ENCODE results near the gene PCSK5. TPM values are rescaled to one million over a fixed set of nuclear protein-coding genes. Genes with fewer than 3 reads are reported as not detected.

PCSK5 gene
- polyA plus RNA-seq, 1 donor = 123 TPM

GRCh38 chr9:75914883-75915452, 24.5 kb downstream of the PCSK5 start:
- WGBS (ENCODE audit: insufficient coverage, low lambda C conversion rate) = no CpG with 5 or more reads among the region's 4 CpGs
- H3K27me3 ChIP-seq (ENCODE audit: control insufficient read depth, insufficient read depth, low read length) = no peaks in the 10 kb centered on the region

GRCh38 chr9:75918154-75918553, 27.7 kb downstream of the PCSK5 start:
- no peak for DNase-seq
- no peak overlapping the region for H3K27ac ChIP-seq (ENCODE audit: low read length)
- no peak overlapping the region for H3K4me3 ChIP-seq (ENCODE audit: low read length)
- no peaks in the 10 kb centered on the region for H3K27me3 ChIP-seq (ENCODE audit: control insufficient read depth, insufficient read depth, low read length)
- WGBS (ENCODE audit: insufficient coverage, low lambda C conversion rate) = 100% methylated on average over 1 of the region's 3 CpGs
- peaks cover 51% of the 10 kb centered on the region for H3K4me1 ChIP-seq (ENCODE audit: control insufficient read depth, insufficient read depth, low read length)
- no peaks in the 10 kb centered on the region for H3K9me3 ChIP-seq (ENCODE audit: control insufficient read depth, low read depth, low read length)
- H3K36me3 ChIP-seq (ENCODE audit: control insufficient read depth, insufficient read depth, low read length) = no peaks in the 10 kb centered on the region

More at GRCh38 chr9:75914883-75915452, 24.5 kb downstream of the PCSK5 start:
- peak overlapping the region; percentile 91 for H3K27ac ChIP-seq (ENCODE audit: low read length)
- peak in 1 of 2 donors; percentile 59 for DNase-seq
- no peak overlapping the region for H3K4me3 ChIP-seq (ENCODE audit: low read length)
- no peaks in the 10 kb centered on the region for H3K36me3 ChIP-seq (ENCODE audit: control insufficient read depth, insufficient read depth, low read length)
- no peaks in the 10 kb centered on the region for H3K9me3 ChIP-seq (ENCODE audit: control insufficient read depth, low read depth, low read length)
- peaks cover 71% of the 10 kb centered on the region for H3K4me1 ChIP-seq (ENCODE audit: control insufficient read depth, insufficient read depth, low read length)

GRCh38 chr9:75918909-75919308, 28.4 kb downstream of the PCSK5 start:
- Histone ChIP-seq H3K4me3 (ENCODE audit: low read length) (no peak overlapping the region), H3K9me3 (ENCODE audit: control insufficient read depth, low read depth, low read length) (no peaks in the 10 kb centered on the region), H3K36me3 (ENCODE audit: control insufficient read depth, insufficient read depth, low read length) (no peaks in the 10 kb centered on the region), H3K27me3 (ENCODE audit: control insufficient read depth, insufficient read depth, low read length) (no peaks in the 10 kb centered on the region), H3K27ac (ENCODE audit: low read length) (no peak overlapping the region), H3K4me1 (ENCODE audit: control insufficient read depth, insufficient read depth, low read length) (peaks cover 44% of the 10 kb centered on the region)
- DNase-seq = no peak
- no CpG with 5 or more reads among the region's 3 CpGs for WGBS (ENCODE audit: insufficient coverage, low lambda C conversion rate)

- DNase-seq = peak in 1 of 2 donors; percentile 68
- WGBS (ENCODE audit: insufficient coverage, low lambda C conversion rate) = 17% methylated on average over 1 of the region's 5 CpGs
- H3K27ac ChIP-seq (ENCODE audit: low read length) = peak overlapping the region; percentile 6
Observed at GRCh38 chr9:75921391-75922127, 31.1 kb downstream of the PCSK5 start.

GRCh38 chr9:75926385-75926784, 35.9 kb downstream of the PCSK5 start:
- no peak for DNase-seq
- 29% methylated on average over 1 of the region's 2 CpGs for WGBS (ENCODE audit: insufficient coverage, low lambda C conversion rate)
- Histone ChIP-seq H3K4me3 (ENCODE audit: low read length) (no peak overlapping the region), H3K27ac (ENCODE audit: low read length) (no peak overlapping the region), H3K27me3 (ENCODE audit: control insufficient read depth, insufficient read depth, low read length) (no peaks in the 10 kb centered on the region), H3K4me1 (ENCODE audit: control insufficient read depth, insufficient read depth, low read length) (peaks cover 26% of the 10 kb centered on the region), H3K36me3 (ENCODE audit: control insufficient read depth, insufficient read depth, low read length) (no peaks in the 10 kb centered on the region), H3K9me3 (ENCODE audit: control insufficient read depth, low read depth, low read length) (no peaks in the 10 kb centered on the region)

More at GRCh38 chr9:75921391-75922127, 31.1 kb downstream of the PCSK5 start:
- H3K27me3 ChIP-seq (ENCODE audit: control insufficient read depth, insufficient read depth, low read length) = no peaks in the 10 kb centered on the region
- no peaks in the 10 kb centered on the region for H3K9me3 ChIP-seq (ENCODE audit: control insufficient read depth, low read depth, low read length)
- H3K4me3 ChIP-seq (ENCODE audit: low read length) = no peak overlapping the region
- peaks cover 20% of the 10 kb centered on the region for H3K4me1 ChIP-seq (ENCODE audit: control insufficient read depth, insufficient read depth, low read length)
- H3K36me3 ChIP-seq (ENCODE audit: control insufficient read depth, insufficient read depth, low read length) = no peaks in the 10 kb centered on the region

GRCh38 chr9:75927356-75927755, 36.9 kb downstream of the PCSK5 start:
- 60% methylated on average over 1 of the region's 2 CpGs for WGBS (ENCODE audit: insufficient coverage, low lambda C conversion rate)

GRCh38 chr9:75930190-75930589, 39.7 kb downstream of the PCSK5 start:
- no peaks in the 10 kb centered on the region for H3K9me3 ChIP-seq (ENCODE audit: control insufficient read depth, low read depth, low read length)
- no peaks in the 10 kb centered on the region for H3K27me3 ChIP-seq (ENCODE audit: control insufficient read depth, insufficient read depth, low read length)
- no peak overlapping the region for H3K4me3 ChIP-seq (ENCODE audit: low read length)
- peaks cover 26% of the 10 kb centered on the region for H3K4me1 ChIP-seq (ENCODE audit: control insufficient read depth, insufficient read depth, low read length)
- 94% methylated on average over 2 of the region's 4 CpGs for WGBS (ENCODE audit: insufficient coverage, low lambda C conversion rate)
- no peak for DNase-seq
- H3K36me3 ChIP-seq (ENCODE audit: control insufficient read depth, insufficient read depth, low read length) = peaks cover 26% of the 10 kb centered on the region
- peak overlapping the region; percentile 38 for H3K27ac ChIP-seq (ENCODE audit: low read length)

More at GRCh38 chr9:75927356-75927755, 36.9 kb downstream of the PCSK5 start:
- DNase-seq = no peak
- peaks cover 2% of the 10 kb centered on the region for H3K36me3 ChIP-seq (ENCODE audit: control insufficient read depth, insufficient read depth, low read length)
- H3K27me3 ChIP-seq (ENCODE audit: control insufficient read depth, insufficient read depth, low read length) = no peaks in the 10 kb centered on the region
- H3K9me3 ChIP-seq (ENCODE audit: control insufficient read depth, low read depth, low read length) = no peaks in the 10 kb centered on the region
- no peak overlapping the region for H3K4me3 ChIP-seq (ENCODE audit: low read length)
- no peak overlapping the region for H3K27ac ChIP-seq (ENCODE audit: low read length)
- H3K4me1 ChIP-seq (ENCODE audit: control insufficient read depth, insufficient read depth, low read length) = peaks cover 23% of the 10 kb centered on the region

- peak in 1 of 2 donors; percentile 49 for DNase-seq
Observed at GRCh38 chr9:75930730-75931321, 40.4 kb downstream of the PCSK5 start.

GRCh38 chr9:75933982-75934381, 43.5 kb downstream of the PCSK5 start:
- Histone ChIP-seq H3K36me3 (ENCODE audit: control insufficient read depth, insufficient read depth, low read length) (peaks cover 42% of the 10 kb centered on the region), H3K4me1 (ENCODE audit: control insufficient read depth, insufficient read depth, low read length) (peaks cover 22% of the 10 kb centered on the region), H3K27ac (ENCODE audit: low read length) (no peak overlapping the region), H3K9me3 (ENCODE audit: control insufficient read depth, low read depth, low read length) (no peaks in the 10 kb centered on the region), H3K27me3 (ENCODE audit: control insufficient read depth, insufficient read depth, low read length) (no peaks in the 10 kb centered on the region), H3K4me3 (ENCODE audit: low read length) (no peak overlapping the region)
- 100% methylated on average over 4 of the region's 7 CpGs for WGBS (ENCODE audit: insufficient coverage, low lambda C conversion rate)
- DNase-seq = no peak

More at GRCh38 chr9:75930730-75931321, 40.4 kb downstream of the PCSK5 start:
- Histone ChIP-seq H3K4me1 (ENCODE audit: control insufficient read depth, insufficient read depth, low read length) (peaks cover 26% of the 10 kb centered on the region), H3K9me3 (ENCODE audit: control insufficient read depth, low read depth, low read length) (no peaks in the 10 kb centered on the region), H3K4me3 (ENCODE audit: low read length) (no peak overlapping the region), H3K27ac (ENCODE audit: low read length) (peak overlapping the region; percentile 38), H3K27me3 (ENCODE audit: control insufficient read depth, insufficient read depth, low read length) (no peaks in the 10 kb centered on the region), H3K36me3 (ENCODE audit: control insufficient read depth, insufficient read depth, low read length) (peaks cover 27% of the 10 kb centered on the region)
- WGBS (ENCODE audit: insufficient coverage, low lambda C conversion rate) = no CpG with 5 or more reads among the region's 3 CpGs

- Histone ChIP-seq H3K9me3 (ENCODE audit: control insufficient read depth, low read depth, low read length) (no peaks in the 10 kb centered on the region), H3K4me1 (ENCODE audit: control insufficient read depth, insufficient read depth, low read length) (peaks cover 14% of the 10 kb centered on the region), H3K36me3 (ENCODE audit: control insufficient read depth, insufficient read depth, low read length) (peaks cover 46% of the 10 kb centered on the region), H3K4me3 (ENCODE audit: low read length) (no peak overlapping the region), H3K27me3 (ENCODE audit: control insufficient read depth, insufficient read depth, low read length) (no peaks in the 10 kb centered on the region), H3K27ac (ENCODE audit: low read length) (no peak overlapping the region)
- no peak for DNase-seq
- 91% methylated on average over 1 of the region's 2 CpGs for WGBS (ENCODE audit: insufficient coverage, low lambda C conversion rate)
Observed at GRCh38 chr9:75935591-75935990, 45.1 kb downstream of the PCSK5 start.

Measured in large intestine (tissue), 3 donors.